Mesenteric fat pad (tissue), 1 donor: ENCODE measurements around the gene DENND1A. TPM values are rescaled to one million over a fixed set of nuclear protein-coding genes. Genes with fewer than 3 reads are reported as not detected.
"Not testable (repeated sequence)": the region's sequence is repeated elsewhere in the genome, so short reads cannot be mapped to it uniquely, and the experiment has no call there.

Source experiments
- DNase-seq: peaks from one replicate; pipeline ENCODE4 v3.0.0-alpha.2; 2020; ENCODE audit warnings: low spot score
- total RNA-seq: library from RNA; stranded (reverse); fragmentation: NEBNext Ultra II Directional; extraction: Animal tissue kit (Norgen Biotek cat#: 25700); gene quantifications from one replicate; pipeline ENCODE4 v1.2.1, GENCODE V29; 2021
- donor health status: DM: yes; HTN: yes; CAD: no.

Gene DENND1A
- total RNA-seq, 1 donor from 2014 or later: 24.4 TPM

DNA sequence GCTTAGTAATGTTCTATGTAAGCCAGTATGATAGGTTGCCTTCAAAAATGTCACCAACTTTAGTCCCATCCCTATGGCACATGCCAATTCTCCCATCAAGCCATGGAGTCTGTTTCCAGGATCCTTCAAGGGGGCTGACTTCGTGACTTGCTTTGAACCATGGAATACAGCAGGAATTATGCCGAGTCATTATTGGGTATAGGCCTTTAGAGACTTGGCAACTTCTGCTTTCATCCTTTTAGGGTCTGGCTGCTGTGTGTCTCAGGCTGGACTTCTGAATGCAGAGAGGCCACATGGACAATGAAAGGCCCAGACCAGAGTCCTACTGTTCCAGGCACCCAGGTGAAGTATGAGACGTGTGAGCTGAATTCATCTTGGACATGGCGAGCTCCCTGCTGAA, 109.8 kb downstream of the DENND1A start:
- DNase-seq: no peak

- DNase-seq: no peak
Observed at GRCh38 chr9:123816817-123817472, 113.0 kb downstream of the DENND1A start.

DNA sequence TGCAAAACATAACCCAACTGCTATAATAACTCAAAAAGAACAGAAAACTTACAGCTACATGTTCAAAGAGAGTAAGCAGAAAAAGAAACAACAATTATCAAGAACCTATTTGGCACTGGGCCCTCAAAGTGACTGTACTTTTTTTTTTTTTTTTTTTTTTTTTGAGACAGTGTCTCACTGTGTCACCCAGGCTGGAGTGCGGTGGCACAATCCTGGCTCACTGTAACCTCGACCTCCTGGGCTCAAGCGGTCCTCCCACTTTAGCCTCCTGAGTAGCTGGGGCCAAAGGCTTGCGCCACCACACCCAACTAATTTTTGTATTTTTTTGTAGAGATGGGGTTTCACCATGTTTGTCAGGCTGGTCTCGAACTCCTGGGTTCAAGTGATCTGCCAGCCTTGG, 114.1 kb downstream of the DENND1A start:
- not testable (repeated sequence) for DNase-seq

GRCh38 chr9:123814496-123814895, 115.4 kb downstream of the DENND1A start:
- DNase-seq: no peak

DNA sequence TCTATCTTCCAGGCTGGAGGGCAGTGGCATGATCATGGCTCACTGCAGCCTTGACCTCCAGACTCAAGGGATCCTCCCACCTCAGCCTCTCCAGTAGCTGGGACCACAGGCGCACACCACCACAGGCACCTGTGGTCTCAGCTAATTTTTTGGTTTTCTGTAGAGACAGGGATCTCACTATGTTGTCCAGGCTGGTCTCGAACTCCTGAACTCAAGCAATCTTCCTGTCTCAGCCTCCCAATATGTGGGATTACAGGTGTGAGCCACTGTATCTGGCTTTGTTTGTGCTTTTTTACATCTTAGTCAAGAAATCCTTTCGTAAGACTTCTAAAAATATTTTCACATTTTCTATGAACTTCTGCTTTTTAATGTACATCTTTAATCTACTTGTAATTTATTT, 116.9 kb downstream of the DENND1A start:
- DNase-seq: no peak

GRCh38 chr9:123807251-123807650, 122.7 kb downstream of the DENND1A start:
- no peak for DNase-seq

DNA sequence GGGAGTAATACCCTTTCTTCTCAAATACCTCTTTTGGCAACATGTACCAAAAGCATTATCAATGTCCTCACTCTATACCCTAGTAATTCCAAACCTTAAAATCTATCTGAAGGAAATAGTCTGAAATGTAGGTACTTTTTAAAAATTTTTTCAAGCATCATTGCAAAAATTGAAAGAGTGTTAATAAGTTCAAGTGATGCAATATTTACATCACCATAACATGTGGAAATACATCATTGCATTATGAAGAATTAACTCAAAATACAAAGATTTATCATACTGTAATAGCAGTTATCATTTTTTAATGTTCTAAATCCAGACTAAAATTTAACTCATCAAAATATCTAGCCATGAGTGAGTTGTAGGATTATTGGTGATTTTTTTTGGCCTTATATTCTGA, 123.1 kb downstream of the DENND1A start:
- DNase-seq: no peak

GRCh38 chr9:123798195-123798594, 131.7 kb downstream of the DENND1A start:
- no peak for DNase-seq

DNA sequence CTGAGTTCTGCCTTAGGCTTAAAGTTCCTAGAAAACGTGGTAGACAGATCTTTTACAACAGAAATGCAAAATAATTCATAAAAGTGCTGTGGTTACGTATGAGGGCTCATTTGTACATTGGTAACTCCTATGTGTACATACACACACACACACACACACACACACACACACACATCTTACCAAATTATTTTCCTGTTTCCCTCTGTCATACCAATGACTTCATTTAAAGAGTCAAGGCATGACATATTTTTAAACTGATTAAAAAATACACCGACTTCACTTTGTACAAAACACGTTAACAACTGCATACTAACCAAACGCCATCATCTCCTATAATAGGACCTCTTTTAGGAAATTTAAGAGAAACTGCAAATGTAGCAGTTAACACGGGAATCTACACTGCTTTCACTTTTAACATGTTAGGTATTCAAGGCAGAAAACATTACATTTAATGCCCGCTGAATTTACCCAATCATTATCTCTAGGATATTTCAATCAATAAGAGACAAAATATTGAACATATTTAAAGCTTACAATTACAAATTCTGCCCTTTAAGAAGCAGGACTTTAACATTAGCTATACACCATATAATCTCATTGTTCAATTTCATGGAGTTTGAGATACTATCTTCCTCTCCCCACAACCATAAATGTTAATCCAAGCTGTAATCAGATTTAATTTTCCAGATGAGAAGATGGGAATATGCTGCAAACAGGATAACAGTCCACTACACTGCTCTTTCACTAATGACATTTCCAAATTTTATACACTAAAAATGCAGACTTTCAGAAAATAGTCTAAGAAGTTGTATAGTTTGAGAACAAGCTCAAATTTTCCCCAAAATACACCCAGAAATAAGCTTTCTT, 133.1 kb downstream of the DENND1A start:
- DNase-seq: no peak

DNA sequence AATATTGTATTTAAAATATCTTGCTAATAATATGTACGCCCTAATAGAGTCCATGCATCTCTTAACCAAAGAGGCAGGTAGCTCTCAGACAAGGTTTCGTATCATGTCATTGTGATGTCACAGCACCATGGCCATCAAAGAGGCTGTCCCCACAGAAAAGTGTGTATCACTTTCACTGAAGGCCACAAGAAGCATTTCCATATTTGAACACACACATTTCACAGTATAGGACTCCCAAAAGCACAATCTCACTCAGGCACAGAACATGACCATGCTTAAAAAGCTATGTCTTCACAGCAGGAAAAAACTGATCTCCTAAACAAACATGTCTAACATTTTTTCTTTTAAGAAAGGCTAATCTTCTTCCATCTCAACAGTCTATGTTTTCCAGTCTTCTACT, 133.8 kb downstream of the DENND1A start:
- no peak for DNase-seq

- no peak for DNase-seq
Observed at GRCh38 chr9:123795336-123795735, 134.6 kb downstream of the DENND1A start.

- DNase-seq: no peak
Observed at GRCh38 chr9:123792501-123792900, 137.4 kb downstream of the DENND1A start.

- DNase-seq: no peak
Observed at GRCh38 chr9:123789554-123790292, 140.2 kb downstream of the DENND1A start.

- no peak for DNase-seq
Observed at GRCh38 chr9:123787416-123787815, 142.5 kb downstream of the DENND1A start.

DNA sequence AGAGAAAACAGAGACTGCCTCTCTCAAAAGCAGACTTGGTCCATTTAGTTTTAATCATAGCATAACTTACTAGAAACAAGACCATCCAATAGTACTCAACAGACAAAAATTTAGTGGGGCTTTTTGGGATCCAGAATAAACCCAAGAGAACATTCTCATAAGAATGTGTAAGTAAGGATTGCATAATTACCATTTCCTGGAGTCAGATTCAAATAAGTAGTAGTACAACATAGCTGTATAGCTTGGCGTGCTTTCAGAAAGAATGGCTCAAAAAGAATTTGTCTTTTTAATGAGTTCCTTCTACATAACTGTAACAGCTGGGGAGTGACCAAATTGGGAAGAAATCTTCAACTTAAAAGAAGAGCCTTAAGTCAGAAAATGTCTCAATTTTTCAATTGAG, 145.4 kb downstream of the DENND1A start:
- no peak for DNase-seq

DNA sequence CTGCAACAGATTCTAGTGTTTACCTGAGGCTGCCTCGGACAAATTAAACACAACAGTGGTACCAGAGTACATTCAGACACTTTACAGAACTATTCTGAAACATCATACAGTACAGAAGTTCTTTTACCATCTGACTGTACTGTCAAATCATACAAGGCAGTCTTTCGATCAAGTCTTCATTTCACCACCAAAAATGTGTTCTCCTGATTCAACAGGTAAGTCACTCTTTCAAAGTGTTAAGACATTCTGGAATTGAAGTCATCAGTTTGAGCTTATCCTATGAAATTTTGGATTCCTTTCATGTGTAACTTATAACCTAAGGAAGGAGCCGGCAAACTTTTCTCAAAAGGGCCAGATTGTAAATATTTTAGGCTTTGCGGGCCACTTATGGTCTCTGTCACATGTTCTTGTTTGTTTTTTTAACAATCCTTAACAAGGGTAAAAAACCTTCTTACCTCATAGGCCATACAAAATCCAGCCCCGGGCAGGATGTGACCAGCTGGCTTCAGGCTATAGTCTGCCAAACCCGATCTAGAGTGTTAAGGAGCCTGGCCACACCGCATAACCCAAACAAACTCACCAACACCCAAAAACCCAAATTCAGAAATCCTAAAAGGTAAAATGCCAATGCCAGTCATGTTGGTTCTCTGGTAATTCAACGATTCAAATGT, 151.6 kb downstream of the DENND1A start:
- DNase-seq: no peak

- no peak for DNase-seq
Observed at GRCh38 chr9:123776708-123777537, 153.0 kb downstream of the DENND1A start.

- no peak for DNase-seq
Observed at GRCh38 chr9:123775289-123776284, 154.3 kb downstream of the DENND1A start.

GRCh38 chr9:123773783-123774182, 156.1 kb downstream of the DENND1A start:
- no peak for DNase-seq
